ENCODE results near the gene RASGRP2. TPM values are rescaled to one million over a fixed set of nuclear protein-coding genes. Genes with fewer than 3 reads are reported as not detected.

Gene RASGRP2
- total RNA-seq, 1 donor from 2014 or later = 46.8 TPM

GRCh38 chr11:64746486-64746885 lies 2.5 kb upstream of the RASGRP2 start:
- DNase-seq (ENCODE audit: missing footprints) (peak; percentile 63), ATAC-seq (no peak)
- intact Hi-C loops (cut with DNase I) = no loop called here

GRCh38 chr11:64745521-64746328 lies 1.8 kb upstream of the RASGRP2 start:
- intact Hi-C loops (cut with DNase I) = no loop called here
- ATAC-seq (peak; percentile 68), DNase-seq (ENCODE audit: missing footprints) (peak; percentile 96)

- intact Hi-C loops (cut with DNase I) = no loop called here
- peak; percentile 7 for ATAC-seq
Observed at GRCh38 chr11:64745189-64745520, 1.2 kb upstream of the RASGRP2 start.

GRCh38 chr11:64744544-64745188 lies 724 bp upstream of the RASGRP2 start:
- ATAC-seq (no peak), DNase-seq (ENCODE audit: missing footprints) (peak; percentile 67)
- intact Hi-C loops (cut with DNase I) = no loop called here

More at GRCh38 chr11:64745189-64745520, 1.2 kb upstream of the RASGRP2 start:
- DNase-seq (ENCODE audit: missing footprints) = peak; percentile 95

GRCh38 chr11:64742889-64743590 lies 902 bp downstream of the RASGRP2 start:
- DNase-seq (ENCODE audit: missing footprints) = peak; percentile 93
- peak; percentile 62 for ATAC-seq
- intact Hi-C loops (cut with DNase I) = loop anchor here (2.0 kb wide), 1 partner anchor 36 kb away; the partner anchor contains the start of gene SF1

- intact Hi-C loops (cut with DNase I) = loop anchor here (2.0 kb wide), 1 partner anchor 37 kb away; the partner anchor contains the start of gene SF1
- DNase-seq (ENCODE audit: missing footprints) (peak; percentile 77), ATAC-seq (no peak)
Observed at GRCh38 chr11:64742087-64742888, 1.7 kb downstream of the RASGRP2 start.

GRCh38 chr11:64741375-64742086 lies 2.4 kb downstream of the RASGRP2 start:
- ATAC-seq = no peak
- DNase-seq (ENCODE audit: missing footprints) = no peak
- intact Hi-C loops (cut with DNase I) = loop anchor here (2.0 kb wide), 1 partner anchor 37 kb away; the partner anchor contains the start of gene SF1

GRCh38 chr11:64739871-64740270 lies 4.1 kb downstream of the RASGRP2 start:
- no peak for ATAC-seq
- DNase-seq (ENCODE audit: missing footprints) = peak; percentile 53
- intact Hi-C loops (cut with DNase I) = no loop called here

GRCh38 chr11:64736654-64737053 lies 7.3 kb downstream of the RASGRP2 start:
- peak; percentile 55 for DNase-seq (ENCODE audit: missing footprints)
- intact Hi-C loops (cut with DNase I) = no loop called here

GRCh38 chr11:64735725-64736259 lies 8.2 kb downstream of the RASGRP2 start:
- intact Hi-C loops (cut with DNase I) = no loop called here
- ATAC-seq (no peak), DNase-seq (ENCODE audit: missing footprints) (peak; percentile 6)

More at GRCh38 chr11:64736654-64737053, 7.3 kb downstream of the RASGRP2 start:
- ATAC-seq = no peak

GRCh38 chr11:64734811-64735724 lies 8.9 kb downstream of the RASGRP2 start:
- ATAC-seq (peak; percentile 11), DNase-seq (ENCODE audit: missing footprints) (peak; percentile 53)
- intact Hi-C loops (cut with DNase I) = no loop called here

GRCh38 chr11:64731601-64732000 lies 12.3 kb downstream of the RASGRP2 start:
- intact Hi-C loops (cut with DNase I) = no loop called here
- no peak for DNase-seq (ENCODE audit: missing footprints)
- ATAC-seq = no peak

- intact Hi-C loops (cut with DNase I) = loop anchor here (10.0 kb wide), 1 partner anchor 285 kb away; no protein-coding TSS in a partner anchor
- ATAC-seq (no peak), DNase-seq (ENCODE audit: missing footprints) (no peak)
Observed at GRCh38 chr11:64729851-64730382, 14.0 kb downstream of the RASGRP2 start.

GRCh38 chr11:64728757-64729365 lies 15.1 kb downstream of the RASGRP2 start:
- ATAC-seq = no peak
- intact Hi-C loops (cut with DNase I) = loop anchor here (10.0 kb wide), 1 partner anchor 284 kb away; no protein-coding TSS in a partner anchor

GRCh38 chr11:64726867-64727530 lies 16.9 kb downstream of the RASGRP2 start:
- no peak for DNase-seq (ENCODE audit: missing footprints)

More at GRCh38 chr11:64728757-64729365, 15.1 kb downstream of the RASGRP2 start:
- DNase-seq (ENCODE audit: missing footprints) = no peak

More at GRCh38 chr11:64726867-64727530, 16.9 kb downstream of the RASGRP2 start:
- no peak for ATAC-seq
- intact Hi-C loops (cut with DNase I) = loop anchor here (10.0 kb wide), 1 partner anchor 282 kb away; no protein-coding TSS in a partner anchor

Data from Right ventricle myocardium inferior (tissue), 1 donor.